ENCODE data around the gene REN. TPM values are rescaled to one million over a fixed set of nuclear protein-coding genes. Genes with fewer than 3 reads are reported as not detected.

The REN gene
- total RNA-seq, 2 experiments from 2014 or later: not detected

DNA sequence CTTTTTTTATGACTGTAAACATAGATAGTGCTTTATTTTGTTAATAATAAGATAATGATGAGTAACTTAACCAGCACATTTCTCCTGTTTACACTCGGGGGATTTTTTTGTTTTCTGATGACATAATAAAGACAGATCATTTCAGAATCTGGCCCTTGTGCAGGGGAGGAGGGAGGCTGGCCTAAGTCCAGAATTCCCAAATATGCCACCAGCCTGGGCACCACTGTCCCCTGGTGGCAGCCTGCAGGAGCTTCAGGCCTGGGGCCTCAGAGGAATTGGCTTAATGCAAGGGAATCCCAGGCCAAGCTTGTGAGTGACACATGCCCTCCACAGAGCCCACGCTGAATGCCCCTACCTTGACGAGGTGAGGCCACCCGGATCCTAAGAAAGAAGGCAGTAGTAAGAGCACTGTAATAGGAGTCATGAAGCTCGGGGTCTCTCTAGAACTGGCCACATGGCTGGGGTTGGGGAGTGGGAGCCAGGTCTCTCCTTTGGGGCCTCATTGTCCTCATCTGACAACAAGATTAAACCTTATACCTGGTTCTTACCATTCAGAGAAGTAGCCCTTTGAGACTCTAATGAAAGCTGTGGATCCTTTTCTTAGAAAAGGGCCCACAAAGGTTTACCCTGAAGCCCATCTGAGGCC lies 38.4 kb downstream of the REN start:
- CTCF ChIA-PET: interaction anchor here (1.1 to 2.8 kb wide), 15 partner anchors 9 to 457 kb away, joined by 3 to 58 read pairs (median 6); partner anchors contain the start of genes GOLT1A, SNRPE and SOX13

GRCh38 chr1:204126956-204127355 lies 39.2 kb downstream of the REN start:
- H3K4me1 Mint-ChIP-seq (ENCODE audit: low read depth): peaks cover 7% of the 10 kb centered on the region
- DNase-seq: no peak
- H3K36me3 Mint-ChIP-seq: no peaks in the 10 kb centered on the region
- no peaks in the 10 kb centered on the region for H3K27me3 Mint-ChIP-seq
- H3K9me3 Mint-ChIP-seq: no peaks in the 10 kb centered on the region
- ChIA-PET POLR2A (no interaction called here), CTCF (interaction anchor here (1.3 to 2.8 kb wide), 6 partner anchors 31 to 272 kb away, joined by 3 to 58 read pairs (median 12); partner anchors contain the start of gene SNRPE)
- no peak overlapping the region for H3K4me3 Mint-ChIP-seq
- intact Hi-C loops (cut with micrococcal nuclease): loop anchor here (10.0 kb wide), 1 partner anchor 52 kb away; the partner anchor contains the start of gene SOX13
- H3K27ac Mint-ChIP-seq: no peak overlapping the region

More for the DNA sequence above, 38.4 kb downstream of the REN start:
- Mint-ChIP-seq H3K36me3 (no peaks in the 10 kb centered on the region), H3K4me1 (ENCODE audit: low read depth) (peaks cover 7% of the 10 kb centered on the region), H3K4me3 (no peak overlapping the region), H3K9me3 (no peaks in the 10 kb centered on the region), H3K27ac (no peak overlapping the region), H3K27me3 (no peaks in the 10 kb centered on the region)
- POLR2A ChIA-PET: no interaction called here
- peak; percentile 49 for DNase-seq
- intact Hi-C loops (cut with micrococcal nuclease): loop anchor here (10.0 kb wide), 1 partner anchor 53 kb away; the partner anchor contains the start of gene SOX13

DNA sequence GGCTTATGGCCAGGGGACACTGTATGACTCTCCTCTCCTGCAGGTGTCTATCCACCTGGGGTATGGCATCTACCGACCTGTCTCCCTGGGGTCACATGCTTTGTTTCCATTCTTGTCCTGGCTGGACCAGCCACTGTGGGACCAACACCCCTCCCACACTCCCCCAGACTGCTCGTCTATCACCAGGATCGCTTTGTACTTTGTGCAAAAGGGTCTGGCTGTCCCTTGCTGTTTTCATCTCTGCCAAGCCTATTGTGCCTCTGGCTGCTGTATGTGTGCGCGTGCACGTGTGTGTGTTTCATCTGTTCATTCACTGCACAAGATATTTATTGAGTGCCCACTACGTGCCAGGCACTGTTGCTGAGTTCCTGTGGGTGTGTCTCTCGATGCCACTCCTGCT lies 39.8 kb downstream of the REN start:
- Mint-ChIP-seq H3K4me3 (no peak overlapping the region), H3K4me1 (ENCODE audit: low read depth) (peaks cover 7% of the 10 kb centered on the region), H3K9me3 (no peaks in the 10 kb centered on the region), H3K27me3 (no peaks in the 10 kb centered on the region), H3K36me3 (no peaks in the 10 kb centered on the region), H3K27ac (no peak overlapping the region)
- ChIA-PET CTCF (no interaction called here), POLR2A (no interaction called here)
- DNase-seq: no peak
- intact Hi-C loops (cut with micrococcal nuclease): loop anchor here (10.0 kb wide), 1 partner anchor 52 kb away; the partner anchor contains the start of gene SOX13

DNA sequence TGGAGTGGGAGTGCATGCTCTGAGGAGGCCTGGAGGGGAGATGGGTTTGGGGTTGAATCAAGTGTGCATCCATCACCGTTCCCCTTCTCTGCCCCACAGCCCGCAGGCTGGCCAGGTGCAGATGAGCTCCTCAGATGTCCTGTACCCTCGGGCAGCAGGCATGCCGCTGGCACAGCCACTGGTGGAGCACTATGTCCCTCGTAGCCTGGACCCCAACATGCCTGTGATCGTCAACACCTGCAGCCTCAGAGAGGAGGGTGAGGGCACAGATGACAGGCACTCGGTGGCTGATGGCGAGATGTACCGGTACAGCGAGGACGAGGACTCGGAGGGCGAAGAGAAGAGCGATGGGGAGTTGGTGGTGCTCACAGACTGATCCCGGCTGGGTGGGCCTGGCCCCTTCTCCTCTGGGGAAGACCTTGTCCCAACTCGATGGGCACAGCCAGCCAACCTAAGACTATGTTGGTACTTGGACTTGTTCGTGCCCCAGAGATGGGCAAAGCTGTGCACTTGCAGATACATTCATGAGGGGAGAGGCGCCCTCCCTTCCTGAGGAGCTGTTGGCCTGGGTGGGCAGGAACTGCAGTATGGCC lies 40.3 kb downstream of the REN start:
- DNase-seq: no peak
- ChIA-PET CTCF (no interaction called here), POLR2A (no interaction called here)
- intact Hi-C loops (cut with micrococcal nuclease): loop anchor here (10.0 kb wide), 1 partner anchor 51 kb away; the partner anchor contains the start of gene SOX13
- H3K4me3 Mint-ChIP-seq: no peak overlapping the region
- H3K9me3 Mint-ChIP-seq: no peaks in the 10 kb centered on the region
- peaks cover 7% of the 10 kb centered on the region for H3K4me1 Mint-ChIP-seq (ENCODE audit: low read depth)
- H3K27me3 Mint-ChIP-seq: no peaks in the 10 kb centered on the region
- no peaks in the 10 kb centered on the region for H3K36me3 Mint-ChIP-seq
- H3K27ac Mint-ChIP-seq: no peak overlapping the region

GRCh38 chr1:204124639-204125038 lies 41.5 kb downstream of the REN start:
- H3K4me3 Mint-ChIP-seq: no peak overlapping the region
- ChIA-PET CTCF (interaction anchor here (2.0 to 2.2 kb wide), 2 partner anchors 253 to 264 kb away, joined by 5 to 8 read pairs; partner anchors contain the start of gene SNRPE), POLR2A (no interaction called here)
- no peak for DNase-seq
- no peaks in the 10 kb centered on the region for H3K9me3 Mint-ChIP-seq
- no peak overlapping the region for H3K27ac Mint-ChIP-seq
- no peaks in the 10 kb centered on the region for H3K36me3 Mint-ChIP-seq
- peaks cover 7% of the 10 kb centered on the region for H3K4me1 Mint-ChIP-seq (ENCODE audit: low read depth)
- intact Hi-C loops (cut with micrococcal nuclease): loop anchor here (10.0 kb wide), 1 partner anchor 50 kb away; the partner anchor contains the start of gene SOX13
- H3K27me3 Mint-ChIP-seq: no peaks in the 10 kb centered on the region

- no peak overlapping the region for H3K27ac Mint-ChIP-seq
- H3K27me3 Mint-ChIP-seq: no peaks in the 10 kb centered on the region
- DNase-seq: peak; percentile 28
- H3K4me1 Mint-ChIP-seq (ENCODE audit: low read depth): no peaks in the 10 kb centered on the region
- H3K4me3 Mint-ChIP-seq: no peak overlapping the region
- H3K9me3 Mint-ChIP-seq: no peaks in the 10 kb centered on the region
- ChIA-PET POLR2A (no interaction called here), CTCF (interaction anchor here (2.0 to 2.2 kb wide), 2 partner anchors 252 to 262 kb away, joined by 5 to 8 read pairs; partner anchors contain the start of gene SNRPE)
- H3K36me3 Mint-ChIP-seq: no peaks in the 10 kb centered on the region
- intact Hi-C loops (cut with micrococcal nuclease): loop anchor here (10.0 kb wide), 1 partner anchor 49 kb away; the partner anchor contains the start of gene SOX13
Observed at GRCh38 chr1:204123376-204123775, 42.8 kb downstream of the REN start.

DNA sequence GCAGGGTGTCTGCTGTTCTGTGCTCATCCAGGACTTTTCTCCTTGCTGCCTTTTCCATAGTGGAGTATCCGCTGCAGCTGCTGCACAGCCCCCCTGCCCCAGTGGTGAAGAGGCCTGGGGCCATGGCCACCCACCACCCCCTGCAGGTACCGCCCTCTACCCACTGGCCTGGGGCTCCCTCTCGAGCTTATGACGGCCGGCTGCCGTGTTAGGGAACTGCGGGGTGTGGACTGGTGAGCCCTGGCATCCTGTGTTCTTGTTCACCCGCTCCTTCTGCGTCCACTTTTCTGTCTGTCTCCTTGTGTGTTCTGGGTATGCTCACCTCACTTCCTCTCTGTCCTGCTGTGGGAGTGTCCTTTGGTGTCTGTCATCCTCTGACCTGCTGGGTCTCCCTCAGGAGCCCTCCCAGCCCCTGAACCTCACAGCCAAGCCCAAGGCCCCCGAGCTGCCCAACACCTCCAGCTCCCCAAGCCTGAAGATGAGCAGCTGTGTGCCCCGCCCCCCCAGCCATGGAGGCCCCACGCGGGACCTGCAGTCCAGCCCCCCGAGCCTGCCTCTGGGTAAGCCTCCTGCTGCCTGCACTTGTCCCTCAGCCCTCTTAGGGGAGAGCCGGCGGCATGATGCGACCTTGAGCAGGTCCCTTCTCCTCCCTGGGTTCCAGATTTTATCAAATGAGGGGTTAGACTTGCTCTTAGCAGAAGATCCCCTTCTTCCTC lies 44.1 kb downstream of the REN start:
- Mint-ChIP-seq H3K4me3 (no peak overlapping the region), H3K4me1 (ENCODE audit: low read depth) (no peaks in the 10 kb centered on the region), H3K36me3 (no peaks in the 10 kb centered on the region), H3K27me3 (no peaks in the 10 kb centered on the region), H3K9me3 (no peaks in the 10 kb centered on the region), H3K27ac (no peak overlapping the region)
- POLR2A ChIA-PET: no interaction called here
- CTCF ChIA-PET: no interaction called here
- intact Hi-C loops (cut with micrococcal nuclease): loop anchor here (10.0 kb wide), 1 partner anchor 47 kb away; the partner anchor contains the start of gene SOX13
- DNase-seq: no peak

- no peaks in the 10 kb centered on the region for H3K9me3 Mint-ChIP-seq
- ChIA-PET POLR2A (no interaction called here), CTCF (no interaction called here)
- H3K27me3 Mint-ChIP-seq: no peaks in the 10 kb centered on the region
- H3K4me3 Mint-ChIP-seq: no peak overlapping the region
- intact Hi-C loops (cut with micrococcal nuclease): no loop called here
- H3K36me3 Mint-ChIP-seq: no peaks in the 10 kb centered on the region
- H3K4me1 Mint-ChIP-seq (ENCODE audit: low read depth): no peaks in the 10 kb centered on the region
- DNase-seq: no peak
- H3K27ac Mint-ChIP-seq: no peak overlapping the region
Observed at GRCh38 chr1:204116539-204116938, 49.6 kb downstream of the REN start.

GRCh38 chr1:204115116-204115515 lies 51.0 kb downstream of the REN start:
- ChIA-PET POLR2A (no interaction called here), CTCF (no interaction called here)
- Mint-ChIP-seq H3K4me1 (ENCODE audit: low read depth) (no peaks in the 10 kb centered on the region), H3K9me3 (no peaks in the 10 kb centered on the region), H3K27me3 (no peaks in the 10 kb centered on the region), H3K4me3 (no peak overlapping the region), H3K27ac (no peak overlapping the region), H3K36me3 (no peaks in the 10 kb centered on the region)
- intact Hi-C loops (cut with micrococcal nuclease): no loop called here
- no peak for DNase-seq

DNA sequence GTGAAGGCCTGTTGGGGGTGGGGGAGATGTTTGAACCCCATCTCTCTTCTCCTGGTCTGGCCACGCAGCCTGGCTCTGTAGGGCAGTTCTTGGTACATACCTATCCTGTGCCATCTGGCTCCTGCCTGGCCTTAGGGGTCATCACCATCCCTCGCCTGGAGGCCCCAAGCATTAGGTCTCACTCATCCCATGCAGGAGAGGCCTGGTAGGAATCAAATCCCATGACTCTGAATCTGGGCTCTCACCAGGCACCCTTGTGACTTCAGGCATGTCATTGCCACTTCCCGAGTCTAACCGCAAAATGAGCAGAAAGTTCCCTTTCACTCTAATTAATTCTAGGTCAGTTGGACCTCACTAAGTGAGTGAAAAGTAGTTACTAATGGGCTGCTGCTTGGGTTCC lies 51.5 kb downstream of the REN start:
- CTCF ChIA-PET: interaction anchor here (2.1 kb wide), 1 partner anchor 14 kb away, joined by 12 read pairs; no protein-coding TSS in a partner anchor
- DNase-seq: no peak
- Mint-ChIP-seq H3K27ac (no peak overlapping the region), H3K9me3 (no peaks in the 10 kb centered on the region), H3K27me3 (no peaks in the 10 kb centered on the region), H3K4me1 (ENCODE audit: low read depth) (no peaks in the 10 kb centered on the region), H3K4me3 (no peak overlapping the region), H3K36me3 (no peaks in the 10 kb centered on the region)
- POLR2A ChIA-PET: no interaction called here
- intact Hi-C loops (cut with micrococcal nuclease): no loop called here

- Mint-ChIP-seq H3K9me3 (no peaks in the 10 kb centered on the region), H3K4me3 (no peak overlapping the region), H3K36me3 (no peaks in the 10 kb centered on the region), H3K27ac (no peak overlapping the region), H3K4me1 (ENCODE audit: low read depth) (no peaks in the 10 kb centered on the region), H3K27me3 (no peaks in the 10 kb centered on the region)
- ChIA-PET POLR2A (no interaction called here), CTCF (interaction anchor here (2.1 kb wide), 1 partner anchor 15 kb away, joined by 12 read pairs; no protein-coding TSS in a partner anchor)
- intact Hi-C loops (cut with micrococcal nuclease): no loop called here
- no peak for DNase-seq
Observed at GRCh38 chr1:204113896-204114295, 52.2 kb downstream of the REN start.
